K562 (cell line): ENCODE results near the gene GPAT3. TPM values are rescaled to one million over a fixed set of nuclear protein-coding genes. Genes with fewer than 3 reads are reported as not detected.
A peak's percentile ranks its signal among the peaks of the same experiment; 100 is the strongest.

Experiments
- ATAC-seq: fragments of 200-7000 bp; cut with Tn5 transposase; 3 replicates; pipeline ENCODE4 v1.9.1; 2020; ENCODE audit warnings: moderate library complexity
- BruUV-seq: library from RNA; stranded (reverse); fragments of 400-500 nt; replicated peaks from 2 replicates; lab custom pipeline; 2021; lab: Mats Ljungman, UMichigan
- CTCF ChIA-PET: fragments of 300-600 bp; formaldehyde crosslinking; extraction: SDS; loops from one replicate; lab custom pipeline; 2021; ENCODE audit warnings: low intra/inter-chr PET ratio; lab: Yijun Ruan, JAX
- POLR2A ChIA-PET: fragments of 300-600, 350-650 bp; sonication (Branson Sonifier 250); formaldehyde crosslinking; extraction: SDS; loops from one replicate; lab custom pipeline; 2021; ENCODE audit warnings: antibody characterized with exemption, inconsistent platforms; lab: Yijun Ruan, JAX
- DNase-seq, 4 experiments: peaks; one replicate each; pipeline versions ENCODE4 v3.0.0 to v3.0.0-alpha.2; 2011 to 2018; ENCODE audit warnings: low spot score in 3 of 4, mixed read lengths in 3 of 4; ENCODE audit errors: extremely low read depth in 1 of 4
- FAIRE-seq: peaks from 2 replicates; lab custom pipeline; 2011; peaks lifted over from hg19 to GRCh38; lab: Jason Lieb, UNC
- H2AFZ ChIP-seq: 2 replicates; pipeline ENCODE4 v1.6.0; 2011; ENCODE audit warnings: low read depth, low read length, control low read depth, inconsistent platforms
- H3K27ac ChIP-seq: fragments of 200-600 bp; 3 replicates; pipeline ENCODE4 v1.8.0; 2011; ENCODE audit warnings: low read depth, mild to moderate bottlenecking, control low read depth, inconsistent platforms, low read length, moderate library complexity, mixed read lengths; ENCODE audit errors: extremely low read depth
- H3K27me3 ChIP-seq, 2 experiments: fragments of 300-600 bp in 1 of 2; 2 replicates in 1 of 2; 3 replicates in 1 of 2; pipeline versions ENCODE4 v1.6.0 to v1.8.0; 2011; ENCODE audit warnings: inconsistent platforms in 2 of 2, low read length in 2 of 2, mild to moderate bottlenecking in 1 of 2, mixed read lengths in 1 of 2, moderate library complexity in 1 of 2; ENCODE audit not compliant: control insufficient read depth in 2 of 2, insufficient read depth in 2 of 2
- H3K36me3 ChIP-seq: fragments of 300-600 bp; 3 replicates; pipeline ENCODE4 v1.8.0; 2011; ENCODE audit warnings: mild to moderate bottlenecking, low read length, inconsistent platforms; ENCODE audit not compliant: control insufficient read depth, insufficient read depth
- H3K4me1 ChIP-seq, 2 experiments: fragments of 200-600 bp in 1 of 2; replicated peaks in 1 of 2; 2 replicates in 1 of 2; 3 replicates in 1 of 2; pipeline versions ENCODE4 v1.5.1 to v1.8.0; 2011; ENCODE audit warnings: inconsistent platforms in 2 of 2, low read length in 2 of 2, mild to moderate bottlenecking in 1 of 2, mixed read lengths in 1 of 2, moderate library complexity in 1 of 2; ENCODE audit not compliant: control insufficient read depth in 2 of 2, insufficient read depth in 2 of 2
- H3K4me2 ChIP-seq: 2 replicates; pipeline ENCODE4 v1.6.1; 2011; ENCODE audit warnings: low read length, control low read depth, inconsistent platforms, mixed read lengths; ENCODE audit not compliant: insufficient read depth
- H3K4me3 ChIP-seq: fragments of 200-600 bp; sonication (generic), shearing (Covaris generic); 2 replicates; pipeline ENCODE4 v1.5.1; 2016; ENCODE audit warnings: control low read depth, inconsistent platforms
- H3K79me2 ChIP-seq: fragments of 200-600 bp; 3 replicates; pipeline ENCODE4 v1.8.0; 2011; ENCODE audit warnings: low read length, inconsistent platforms; ENCODE audit not compliant: control insufficient read depth, insufficient read depth
- H3K9ac ChIP-seq, 2 experiments: 2 replicates each; pipeline versions ENCODE4 v1.6.0 to v1.6.1; 2011; ENCODE audit warnings: low read depth in 2 of 2, low read length in 2 of 2, control low read depth in 1 of 2, inconsistent platforms in 1 of 2, mild to moderate bottlenecking in 1 of 2, mixed read lengths in 1 of 2; ENCODE audit not compliant: insufficient read depth in 1 of 2
- H3K9me1 ChIP-seq: one replicate; pipeline ENCODE4 v1.6.0; 2011; ENCODE audit warnings: inconsistent platforms, mild to moderate bottlenecking, low read length, moderate library complexity; ENCODE audit not compliant: control insufficient read depth, insufficient read depth
- H3K9me3 ChIP-seq: replicated peaks from 2 replicates; pipeline ENCODE4 v1.5.1; 2011; ENCODE audit warnings: low read depth, low read length, inconsistent platforms; ENCODE audit not compliant: control insufficient read depth, insufficient read depth
- H4K20me1 ChIP-seq: replicated peaks from 2 replicates; pipeline ENCODE4 v1.6.1; 2011; ENCODE audit warnings: low read length, inconsistent platforms, mixed read lengths; ENCODE audit not compliant: control insufficient read depth, insufficient read depth
- C11orf30 ChIP-seq: fragments of 450-650 bp; IDR thresholded peaks from 2 replicates; pipeline ENCODE4 v1.6.1; 2016; ENCODE audit warnings: low read depth, mild to moderate bottlenecking
- CREBBP ChIP-seq: IDR thresholded peaks from one replicate; pipeline ENCODE4 v1.6.1; 2012; ENCODE audit warnings: low read depth, mild to moderate bottlenecking, control low read depth, inconsistent platforms, low read length
- DMBX1 ChIP-seq: fragments of 250-450 bp; sonication (Bioruptor Pico); IDR thresholded peaks from 2 replicates; pipeline ENCODE4 v1.8.0; 2022; ENCODE audit warnings: inconsistent platforms, mild to moderate bottlenecking, moderate library complexity, borderline replicate concordance
- MCM3 ChIP-seq: fragments of 450-650 bp; IDR thresholded peaks from 2 replicates; pipeline ENCODE4 v1.6.1; 2016
- MED1 ChIP-seq: sonication (generic); formaldehyde crosslinking; IDR thresholded peaks from 2 replicates; pipeline ENCODE4 v1.8.1; 2023; ENCODE audit warnings: missing genetic modification reagents, borderline replicate concordance
- NBN ChIP-seq: fragments of 450-650 bp; IDR thresholded peaks from 2 replicates; pipeline ENCODE4 v1.6.1; 2016; ENCODE audit warnings: low read depth, mild to moderate bottlenecking
- PCBP1 ChIP-seq: fragments of 200-400 bp; formaldehyde crosslinking; IDR thresholded peaks from 2 replicates; pipeline ENCODE4 v1.6.1; 2018; ENCODE audit warnings: mild to moderate bottlenecking, low read depth, low read length; ENCODE audit not compliant: poor library complexity, severe bottlenecking
- PPARD ChIP-seq: fragments of 250-450 bp; sonication (Bioruptor Pico); IDR thresholded peaks from 2 replicates; pipeline ENCODE4 v1.8.0; 2022; ENCODE audit warnings: inconsistent platforms, mild to moderate bottlenecking, moderate library complexity
- PRMT5 ChIP-seq: sonication (generic); formaldehyde crosslinking; IDR thresholded peaks from 2 replicates; pipeline ENCODE4 v1.5.0; 2020; ENCODE audit warnings: missing genetic modification reagents
- THRAP3 ChIP-seq: fragments of 450-650 bp; IDR thresholded peaks from 2 replicates; pipeline ENCODE4 v1.6.1; 2016; ENCODE audit warnings: mild to moderate bottlenecking, inconsistent platforms, borderline replicate concordance
- ZNF217 ChIP-seq: sonication (generic); formaldehyde crosslinking; IDR thresholded peaks from 2 replicates; pipeline ENCODE4 v1.8.0; 2022; ENCODE audit warnings: mild to moderate bottlenecking, missing genetic modification reagents
- WGBS: fragments of 100-300 bp; shearing (Covaris generic); methylation state at CpG from one replicate; pipeline ENCODE4 v1.1.6; 2016; ENCODE audit warnings: low coverage, mixed read lengths; ENCODE audit not compliant: insufficient coverage; ENCODE audit errors: missing lambda C conversion rate; 5-methylcytosine and 5-hydroxymethylcytosine counted together
- in situ Hi-C: fragments of 300-500 bp; cut with MboI; formaldehyde crosslinking; loops from 4 replicates; pipeline ENCODE4 v1.15.0; 2018; ENCODE audit warnings: inconsistent platforms, mixed read lengths
- intact Hi-C: fragments of 100-400 bp; cut with micrococcal nuclease; formaldehyde crosslinking; loops from 2 replicates; pipeline ENCODE4 v1.14.2; 2022
- polyA plus RNA-seq, 8 experiments: library from polyadenylated mRNA; depleted of rRNA in 4 of 8; stranded (reverse) in 5 of 8; unstranded in 3 of 8; fragments of >200 nt; fragmentation: Nextera tagmentation in 2 of 8; fragmentation: Illumina TruSeq in 1 of 8; extraction: Ambion mirVana in 2 of 8; extraction: Trizol in 1 of 8; gene quantifications; 2 replicates each; pipeline versions ENCODE4 v1.2.1 to v1.2.3, GENCODE V29; 2011 to 2014; ENCODE audit warnings: inconsistent platforms in 1 of 8, missing spikeins in 1 of 8
- total RNA-seq, 7 experiments: library from RNA; depleted of rRNA in 6 of 7; stranded (reverse); fragments of >200 nt in 6 of 7; fragmentation: Illumina TruSeq in 2 of 7; extraction: Trizol in 2 of 7; gene quantifications; 2 replicates each; pipeline versions ENCODE4 v1.2.1 to v1.2.3, GENCODE V29; 2011 to 2021; ENCODE audit warnings: low replicate concordance in 1 of 7
- TF ChIP-seq, protein P1 (sequence below): sonication (generic); formaldehyde crosslinking; IDR thresholded peaks from 2 replicates; pipeline ENCODE4 v1.8.0; 2022; ENCODE audit warnings: mild to moderate bottlenecking, missing genetic modification reagents, borderline replicate concordance
- TF ChIP-seq, protein P2 (sequence below): fragments of 250-450 bp; sonication (Bioruptor Pico); IDR thresholded peaks from 2 replicates; pipeline ENCODE4 v1.5.0; 2021

Gene GPAT3
- total and polyA plus RNA-seq, 9 of the 15 experiments (the other 6 are each of a cell fraction or from before 2014, with no cell fraction given) = 4.1 to 16.1 (median 13.1) TPM

DNA sequence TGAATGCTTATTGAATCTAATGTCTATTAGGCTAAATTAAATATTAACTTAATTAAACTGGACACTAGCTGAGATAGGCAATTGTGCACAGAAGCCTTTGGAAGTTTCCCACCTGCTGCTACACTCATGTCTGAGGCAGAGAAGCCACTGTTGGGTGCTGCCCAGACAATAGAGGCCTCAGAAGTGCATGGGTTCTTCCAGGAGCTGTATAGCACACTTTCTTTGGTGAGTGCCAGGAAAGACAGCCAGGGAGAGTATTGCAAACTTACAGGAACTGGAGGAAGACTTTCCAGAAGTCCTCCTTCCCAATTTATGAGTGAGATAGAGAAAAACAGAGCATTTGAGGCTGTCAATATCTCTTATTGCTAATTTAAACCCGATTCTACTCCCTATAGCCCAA is 89.9 kb downstream of the GPAT3 start:
- H3K36me3 ChIP-seq = no peaks in the 10 kb centered on the region; the same call in 2 of the 3 replicates
- in situ Hi-C loops = no loop called here
- no peak overlapping the region for H3K27ac ChIP-seq
- no peak overlapping the region for H3K4me2 ChIP-seq
- intact Hi-C loops = no loop called here
- peaks cover 33% of the 10 kb centered on the region for H3K9me3 ChIP-seq
- H2AFZ ChIP-seq = peak overlapping the region; percentile 74
- ATAC-seq = no peak
- BruUV-seq = no TSS peak
- no peak for FAIRE-seq
- no peaks in the 10 kb centered on the region for H4K20me1 ChIP-seq
- no peak for DNase-seq
- H3K27me3 ChIP-seq = no peaks in the 10 kb centered on the region
- H3K9ac ChIP-seq = no peak overlapping the region
- ChIA-PET POLR2A (interaction anchor here (0.6 kb wide), 1 partner anchor 984 kb away, joined by 3 read pairs; no protein-coding TSS in a partner anchor), CTCF (no interaction called here)
- no peaks in the 10 kb centered on the region for H3K9me1 ChIP-seq
- no peaks in the 10 kb centered on the region for H3K79me2 ChIP-seq
- H3K4me3 ChIP-seq = no peak overlapping the region
- H3K4me1 ChIP-seq = peaks cover 4 to 23% of the 10 kb centered on the region in 2 experiments; a peak in 4 of 5 replicates
- WGBS = 21% methylated on average over 1 of the region's 1 CpG
- TF ChIP-seq PPARD (CRISPR knock-in tag) (no peak), MED1 (no peak), NBN (no peak), ZNF217 (no peak), MCM3 (no peak), THRAP3 (no peak), DMBX1 (no peak), PCBP1 (no peak), CREBBP (no peak), C11orf30 (no peak), PRMT5 (no peak)
- TF ChIP-seq, protein P1, sequence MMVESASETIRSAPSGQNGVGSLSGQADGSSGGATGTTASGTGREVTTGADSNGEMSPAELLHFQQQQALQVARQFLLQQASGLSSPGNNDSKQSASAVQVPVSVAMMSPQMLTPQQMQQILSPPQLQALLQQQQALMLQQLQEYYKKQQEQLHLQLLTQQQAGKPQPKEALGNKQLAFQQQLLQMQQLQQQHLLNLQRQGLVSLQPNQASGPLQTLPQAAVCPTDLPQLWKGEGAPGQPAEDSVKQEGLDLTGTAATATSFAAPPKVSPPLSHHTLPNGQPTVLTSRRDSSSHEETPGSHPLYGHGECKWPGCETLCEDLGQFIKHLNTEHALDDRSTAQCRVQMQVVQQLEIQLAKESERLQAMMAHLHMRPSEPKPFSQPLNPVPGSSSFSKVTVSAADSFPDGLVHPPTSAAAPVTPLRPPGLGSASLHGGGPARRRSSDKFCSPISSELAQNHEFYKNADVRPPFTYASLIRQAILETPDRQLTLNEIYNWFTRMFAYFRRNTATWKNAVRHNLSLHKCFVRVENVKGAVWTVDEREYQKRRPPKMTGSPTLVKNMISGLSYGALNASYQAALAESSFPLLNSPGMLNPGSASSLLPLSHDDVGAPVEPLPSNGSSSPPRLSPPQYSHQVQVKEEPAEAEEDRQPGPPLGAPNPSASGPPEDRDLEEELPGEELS = no peak
- TF ChIP-seq, protein P2, sequence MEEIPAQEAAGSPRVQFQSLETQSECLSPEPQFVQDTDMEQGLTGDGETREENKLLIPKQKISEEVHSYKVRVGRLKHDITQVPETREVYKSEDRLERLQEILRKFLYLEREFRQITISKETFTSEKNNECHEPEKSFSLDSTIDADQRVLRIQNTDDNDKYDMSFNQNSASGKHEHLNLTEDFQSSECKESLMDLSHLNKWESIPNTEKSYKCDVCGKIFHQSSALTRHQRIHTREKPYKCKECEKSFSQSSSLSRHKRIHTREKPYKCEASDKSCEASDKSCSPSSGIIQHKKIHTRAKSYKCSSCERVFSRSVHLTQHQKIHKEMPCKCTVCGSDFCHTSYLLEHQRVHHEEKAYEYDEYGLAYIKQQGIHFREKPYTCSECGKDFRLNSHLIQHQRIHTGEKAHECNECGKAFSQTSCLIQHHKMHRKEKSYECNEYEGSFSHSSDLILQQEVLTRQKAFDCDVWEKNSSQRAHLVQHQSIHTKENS (CRISPR knock-in tag) = no peak
- TF ChIP-seq, all 486 proteins: peak for 0
